ENCODE data around the gene PPT1.

- TF ChIP-seq CTCF (IDR thresholded peaks at IDR 0.05) (no peak), POLR2AphosphoS5 (IDR thresholded peaks at IDR 0.05) (no peak)
These were observed 23.1 kb upstream of the PPT1 start for GRCh38 chr1:40120128-40120527.
